Measurements from ENCODE around the gene LCNL1. TPM values are rescaled to one million over a fixed set of nuclear protein-coding genes. Genes with fewer than 3 reads are reported as not detected.

The LCNL1 gene
- total and polyA plus RNA-seq, 12 donors: 0.06 to 10.5 (median 0.78) TPM; not detected in 2

DNA sequence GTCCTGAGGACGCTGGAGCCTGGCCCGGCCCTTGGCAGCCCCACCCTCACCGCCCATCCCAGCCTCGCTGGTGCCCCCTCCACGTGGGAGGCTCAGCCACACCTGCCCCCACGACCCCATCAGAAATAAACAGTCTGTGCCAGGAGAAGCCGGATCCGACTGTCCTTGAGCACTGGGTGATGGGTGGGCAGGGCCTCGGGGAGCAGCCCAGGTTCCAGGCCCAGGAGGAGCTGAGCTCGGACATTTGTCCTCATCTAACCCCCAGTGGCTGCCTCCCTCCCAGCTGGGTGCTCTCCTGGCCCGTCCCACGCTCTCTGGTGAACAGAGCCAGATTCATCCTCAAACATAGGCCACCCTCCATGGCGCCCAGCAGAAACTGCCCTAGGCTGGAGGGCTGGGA, 10.1 kb upstream of the LCNL1 start:
- TF ChIP-seq POLR2A (IDR thresholded peaks at IDR 0.05): no peak
- TF ChIP-seq, protein P1, sequence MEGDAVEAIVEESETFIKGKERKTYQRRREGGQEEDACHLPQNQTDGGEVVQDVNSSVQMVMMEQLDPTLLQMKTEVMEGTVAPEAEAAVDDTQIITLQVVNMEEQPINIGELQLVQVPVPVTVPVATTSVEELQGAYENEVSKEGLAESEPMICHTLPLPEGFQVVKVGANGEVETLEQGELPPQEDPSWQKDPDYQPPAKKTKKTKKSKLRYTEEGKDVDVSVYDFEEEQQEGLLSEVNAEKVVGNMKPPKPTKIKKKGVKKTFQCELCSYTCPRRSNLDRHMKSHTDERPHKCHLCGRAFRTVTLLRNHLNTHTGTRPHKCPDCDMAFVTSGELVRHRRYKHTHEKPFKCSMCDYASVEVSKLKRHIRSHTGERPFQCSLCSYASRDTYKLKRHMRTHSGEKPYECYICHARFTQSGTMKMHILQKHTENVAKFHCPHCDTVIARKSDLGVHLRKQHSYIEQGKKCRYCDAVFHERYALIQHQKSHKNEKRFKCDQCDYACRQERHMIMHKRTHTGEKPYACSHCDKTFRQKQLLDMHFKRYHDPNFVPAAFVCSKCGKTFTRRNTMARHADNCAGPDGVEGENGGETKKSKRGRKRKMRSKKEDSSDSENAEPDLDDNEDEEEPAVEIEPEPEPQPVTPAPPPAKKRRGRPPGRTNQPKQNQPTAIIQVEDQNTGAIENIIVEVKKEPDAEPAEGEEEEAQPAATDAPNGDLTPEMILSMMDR (IDR thresholded peaks at IDR 0.05): no peak
- no peak for DNase-seq
- Histone ChIP-seq H3K27me3 (no peaks in the 10 kb centered on the region), H3K4me1 (replicated peaks in 1 of 2) (peaks cover 0 to 7% of the 10 kb centered on the region in 2 donors), H3K36me3 (replicated peaks in 1 of 2) (no peaks in the 10 kb centered on the region), H3K4me3 (no peak overlapping the region), H3K9me3 (replicated peaks in 1 of 3) (no peaks in the 10 kb centered on the region), H3K27ac (no peak overlapping the region)
- intact Hi-C loops (cut with DNase I): no loop called here
- WGBS, 4 donors: 51 to 65% (median 58%) methylated on average over 10 to 13 of the region's 13 CpGs

DNA sequence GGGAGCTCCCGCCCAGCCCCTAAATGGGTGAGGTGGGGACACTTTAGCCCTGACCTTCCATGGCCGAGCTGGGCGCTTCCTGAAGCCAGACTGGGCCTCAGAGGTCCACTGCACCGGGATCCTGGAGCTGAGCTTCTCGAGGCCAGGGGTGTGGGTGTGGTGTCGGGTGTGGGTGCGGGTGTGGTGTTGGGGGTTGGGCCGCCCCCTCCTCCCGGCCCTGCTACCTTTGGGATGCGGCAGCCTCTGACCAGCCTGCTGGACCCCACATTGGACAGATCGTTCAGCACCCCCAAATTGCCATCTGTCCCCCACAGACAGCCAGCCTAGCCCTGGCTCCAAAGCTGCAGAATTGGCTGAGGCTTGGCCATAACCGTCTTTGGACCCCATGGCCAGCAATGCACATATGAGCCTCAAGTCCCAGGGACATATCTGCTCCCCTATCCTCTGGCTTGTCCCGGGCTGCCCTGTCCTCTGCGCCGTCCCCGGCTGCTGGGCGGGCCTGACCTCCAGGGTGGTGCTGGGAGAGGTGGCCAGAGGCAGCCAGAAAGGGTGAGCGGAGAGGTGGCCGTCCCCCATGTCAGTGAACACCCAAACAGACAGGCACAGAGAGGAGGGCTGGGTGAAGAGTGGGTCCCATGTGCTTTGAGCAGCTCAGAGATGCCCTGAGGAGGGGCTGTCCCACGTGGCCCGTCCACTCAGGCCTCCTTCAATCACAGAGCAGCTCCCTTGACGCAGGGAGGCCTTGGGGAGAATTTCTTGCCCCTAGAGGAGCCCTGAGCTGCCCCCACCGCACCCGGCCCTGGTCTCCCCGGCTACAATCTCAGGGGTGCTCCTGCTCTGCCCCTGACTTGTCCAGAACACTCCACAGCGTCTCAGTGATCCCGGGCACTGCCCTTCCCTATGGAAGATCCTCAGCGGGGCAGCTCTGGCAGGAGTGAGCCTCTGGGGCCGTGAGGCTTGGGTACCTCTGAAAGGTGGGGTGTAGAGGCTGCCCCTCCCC, 8.9 kb upstream of the LCNL1 start:
- WGBS, 4 donors: 89 to 92% (median 90%) methylated on average over 16 to 29 of the region's 29 CpGs
- no peak overlapping the region for H3K27ac ChIP-seq
- H3K9me3 ChIP-seq (replicated peaks in 1 of 3): no peaks in the 10 kb centered on the region
- no peaks in the 10 kb centered on the region for H3K27me3 ChIP-seq
- no peak for DNase-seq
- H3K36me3 ChIP-seq (replicated peaks in 1 of 2): no peaks in the 10 kb centered on the region
- H3K4me3 ChIP-seq: no peak overlapping the region
- TF ChIP-seq, protein P1 (IDR thresholded peaks at IDR 0.05): no peak
- TF ChIP-seq POLR2A (IDR thresholded peaks at IDR 0.05): no peak
- H3K4me1 ChIP-seq (replicated peaks in 1 of 2): peaks cover 0 to 11% of the 10 kb centered on the region in 2 donors
- intact Hi-C loops (cut with DNase I): no loop called here

DNA sequence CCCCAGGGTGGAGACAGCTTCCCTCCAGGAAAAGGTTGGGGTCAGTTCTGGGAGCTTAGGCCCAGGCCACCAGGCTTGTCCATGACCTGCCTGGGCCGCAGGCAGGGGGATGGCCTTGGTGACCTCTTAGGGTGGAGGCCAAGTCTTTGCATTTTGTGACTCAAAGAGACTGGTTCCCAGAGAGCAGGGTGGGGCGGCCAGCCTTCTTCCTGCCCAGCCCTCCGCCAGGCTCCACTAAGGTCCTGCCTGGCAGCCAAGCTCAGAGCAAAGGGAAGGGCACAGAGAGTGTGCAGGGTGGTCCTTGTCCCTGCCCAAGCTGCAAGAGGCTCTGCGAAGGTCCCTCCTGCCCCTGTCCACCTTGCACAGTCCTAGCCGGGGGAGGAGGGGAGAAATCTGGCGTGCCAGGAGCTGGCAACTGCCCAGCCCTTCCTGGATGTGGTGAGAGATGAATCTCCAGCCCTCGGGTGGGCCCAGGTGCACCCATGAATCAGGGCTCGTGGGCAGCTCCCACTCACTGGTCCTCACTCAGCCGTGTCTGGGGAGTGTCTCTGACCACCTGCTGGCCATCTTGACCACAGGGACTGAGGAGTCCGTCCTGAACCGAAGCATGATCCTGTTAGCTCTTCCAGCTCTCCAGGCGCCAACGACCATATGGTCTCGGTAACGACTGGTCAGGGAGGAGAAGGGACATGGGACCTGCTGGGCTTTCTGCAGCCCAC, 7.8 kb upstream of the LCNL1 start:
- intact Hi-C loops (cut with DNase I): no loop called here
- Histone ChIP-seq H3K27me3 (no peaks in the 10 kb centered on the region), H3K4me3 (no peak overlapping the region), H3K9me3 (replicated peaks in 1 of 3) (no peaks in the 10 kb centered on the region), H3K4me1 (replicated peaks in 1 of 2) (peaks cover 0 to 11% of the 10 kb centered on the region in 2 donors), H3K36me3 (replicated peaks in 1 of 2) (no peaks in the 10 kb centered on the region), H3K27ac (peak overlapping the region in 1 of 5 donors; percentile 17)
- TF ChIP-seq, protein P1 (IDR thresholded peaks at IDR 0.05): no peak
- TF ChIP-seq POLR2A (IDR thresholded peaks at IDR 0.05): no peak
- 65 to 76% (median 71%) methylated on average over 6 to 15 of the region's 15 CpGs for WGBS, 4 donors
- DNase-seq: no peak

DNA sequence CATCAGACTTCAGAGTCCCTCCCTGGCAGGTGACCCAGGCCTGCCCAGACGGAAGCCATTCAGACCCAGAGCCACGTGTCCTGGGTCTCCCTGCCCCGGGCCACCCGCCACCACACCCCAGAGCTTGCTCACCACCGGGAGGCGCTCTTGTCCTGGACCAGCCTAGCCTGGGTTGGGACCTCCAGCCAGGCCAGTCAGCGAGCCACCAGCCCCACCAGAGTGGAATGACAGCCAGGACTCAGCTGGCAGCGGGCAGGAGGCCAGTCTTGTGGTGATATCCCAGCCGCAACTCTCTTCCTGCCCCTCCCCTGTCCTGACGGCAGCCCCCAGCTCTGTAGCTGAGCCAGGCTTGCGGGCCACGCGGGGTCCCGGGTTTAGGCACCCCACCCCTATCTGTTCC, 7.1 kb upstream of the LCNL1 start:
- H3K36me3 ChIP-seq (replicated peaks in 1 of 2): no peaks in the 10 kb centered on the region
- no peak overlapping the region for H3K4me3 ChIP-seq
- 66 to 81% (median 71%) methylated on average over 9 to 14 of the region's 14 CpGs; no CpG with 5 or more reads in 1 of the 4 donors for WGBS, 4 donors
- H3K27me3 ChIP-seq: no peaks in the 10 kb centered on the region
- no peak for DNase-seq
- no peaks in the 10 kb centered on the region for H3K9me3 ChIP-seq (replicated peaks in 1 of 3)
- peaks cover 0 to 11% of the 10 kb centered on the region in 2 donors for H3K4me1 ChIP-seq (replicated peaks in 1 of 2)
- intact Hi-C loops (cut with DNase I): no loop called here
- TF ChIP-seq POLR2A (IDR thresholded peaks at IDR 0.05): no peak
- TF ChIP-seq, protein P1 (IDR thresholded peaks at IDR 0.05): peak in 1 of 6 experiments; percentile 9
- H3K27ac ChIP-seq: no peak overlapping the region
